ENCODE data around the gene ARF6.

ARF6 gene

DNA sequence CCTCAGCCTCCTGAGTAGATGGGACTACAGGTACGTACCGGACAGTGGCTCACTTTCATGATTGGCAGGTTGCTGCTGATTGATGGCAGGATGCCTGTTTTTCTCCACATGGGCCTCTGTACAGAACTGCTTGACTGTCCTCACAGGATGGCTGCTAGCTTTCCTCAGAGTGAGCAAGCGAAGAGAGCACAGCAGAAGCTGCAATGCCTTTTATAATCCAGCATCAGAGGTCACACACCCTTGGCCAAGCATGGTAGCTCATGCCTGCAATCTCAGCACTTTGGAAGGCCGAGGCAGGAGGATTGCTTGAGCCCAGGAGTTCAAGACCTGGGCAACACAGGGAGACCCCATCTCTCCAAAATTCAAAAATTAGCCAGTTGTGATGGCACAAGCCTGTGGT lies 31.0 kb downstream of the ARF6 start:
- TF ChIP-seq, protein P1, sequence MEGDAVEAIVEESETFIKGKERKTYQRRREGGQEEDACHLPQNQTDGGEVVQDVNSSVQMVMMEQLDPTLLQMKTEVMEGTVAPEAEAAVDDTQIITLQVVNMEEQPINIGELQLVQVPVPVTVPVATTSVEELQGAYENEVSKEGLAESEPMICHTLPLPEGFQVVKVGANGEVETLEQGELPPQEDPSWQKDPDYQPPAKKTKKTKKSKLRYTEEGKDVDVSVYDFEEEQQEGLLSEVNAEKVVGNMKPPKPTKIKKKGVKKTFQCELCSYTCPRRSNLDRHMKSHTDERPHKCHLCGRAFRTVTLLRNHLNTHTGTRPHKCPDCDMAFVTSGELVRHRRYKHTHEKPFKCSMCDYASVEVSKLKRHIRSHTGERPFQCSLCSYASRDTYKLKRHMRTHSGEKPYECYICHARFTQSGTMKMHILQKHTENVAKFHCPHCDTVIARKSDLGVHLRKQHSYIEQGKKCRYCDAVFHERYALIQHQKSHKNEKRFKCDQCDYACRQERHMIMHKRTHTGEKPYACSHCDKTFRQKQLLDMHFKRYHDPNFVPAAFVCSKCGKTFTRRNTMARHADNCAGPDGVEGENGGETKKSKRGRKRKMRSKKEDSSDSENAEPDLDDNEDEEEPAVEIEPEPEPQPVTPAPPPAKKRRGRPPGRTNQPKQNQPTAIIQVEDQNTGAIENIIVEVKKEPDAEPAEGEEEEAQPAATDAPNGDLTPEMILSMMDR (IDR thresholded peaks at IDR 0.05): no peak

DNA sequence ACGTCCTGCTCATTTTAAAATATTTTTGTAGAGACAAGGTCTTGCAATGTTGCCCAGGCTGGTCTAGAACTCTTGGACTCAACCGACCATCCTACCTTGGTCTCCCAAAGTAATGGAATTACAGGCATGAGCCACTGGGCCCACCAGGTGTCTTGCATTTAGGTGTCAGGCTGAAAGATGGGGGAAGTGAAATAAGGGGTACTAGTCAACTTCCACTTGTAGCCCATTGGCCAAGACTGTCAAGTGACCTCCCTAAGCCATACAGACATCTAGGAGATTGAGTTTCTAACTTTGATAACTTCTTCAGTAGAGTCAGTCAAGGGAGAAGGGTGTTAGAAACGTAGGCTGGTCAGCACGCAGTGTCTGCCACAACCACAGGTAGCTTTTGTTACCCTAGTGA lies 32.0 kb downstream of the ARF6 start:
- TF ChIP-seq, protein P1 (IDR thresholded peaks at IDR 0.05): no peak

DNA sequence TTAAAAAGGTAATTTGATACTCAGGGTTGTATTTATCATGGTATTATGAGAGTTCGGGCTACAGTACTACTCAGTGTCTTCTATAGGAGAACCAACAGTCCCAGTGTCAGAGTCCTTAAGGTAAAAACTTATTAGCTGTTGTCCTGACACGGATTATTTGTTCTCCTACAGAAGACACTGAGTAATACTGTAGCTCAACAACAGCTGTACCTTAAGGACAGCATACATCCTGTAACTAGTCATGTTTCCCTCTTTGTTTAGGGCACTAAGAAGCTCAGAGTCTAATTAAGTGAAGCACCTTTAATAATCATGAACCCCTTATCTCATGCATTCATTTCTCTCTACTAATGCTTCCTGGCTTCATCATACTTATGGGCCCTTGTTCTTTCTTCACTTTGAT lies 33.9 kb downstream of the ARF6 start:
- TF ChIP-seq, protein P1 (IDR thresholded peaks at IDR 0.05): no peak

DNA sequence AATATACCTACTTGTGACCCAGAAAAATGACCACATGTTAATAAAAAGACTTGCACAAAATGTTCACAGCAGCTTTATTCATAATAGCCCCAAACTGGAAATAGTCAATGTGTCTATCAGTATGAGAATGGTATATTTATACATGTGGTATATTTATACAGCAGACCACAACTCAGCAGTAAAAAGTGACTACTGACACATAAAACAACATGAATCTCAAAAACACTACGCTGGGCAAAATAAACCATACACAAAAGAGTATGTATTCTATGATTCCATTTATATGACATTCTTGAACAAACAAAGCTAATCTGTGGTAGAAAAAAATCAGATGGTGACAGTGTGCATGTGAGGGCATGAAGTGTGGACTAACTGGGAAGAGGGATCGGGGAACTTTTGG lies 35.1 kb downstream of the ARF6 start:
- TF ChIP-seq, protein P1 (IDR thresholded peaks at IDR 0.05): no peak

DNA sequence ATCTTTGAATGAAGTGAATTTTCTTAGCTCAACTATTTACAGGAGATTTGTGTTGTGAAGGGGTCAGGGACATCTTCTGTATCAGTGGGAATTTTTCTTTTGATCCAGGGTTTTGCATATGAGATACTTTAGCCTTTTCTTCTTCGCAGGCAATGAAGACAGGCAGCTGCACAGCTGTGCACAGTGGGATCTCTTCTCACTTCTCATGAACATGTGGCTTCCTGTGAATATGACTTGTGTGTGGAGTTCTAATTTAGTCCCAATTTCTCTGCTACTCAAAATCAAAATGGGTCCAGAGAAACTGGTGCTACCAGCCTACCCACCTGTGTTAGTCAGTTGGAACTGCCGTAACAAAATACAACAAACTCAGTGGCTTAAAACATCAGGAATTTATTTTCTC lies 37.8 kb downstream of the ARF6 start:
- TF ChIP-seq, protein P1 (IDR thresholded peaks at IDR 0.05): no peak

DNA sequence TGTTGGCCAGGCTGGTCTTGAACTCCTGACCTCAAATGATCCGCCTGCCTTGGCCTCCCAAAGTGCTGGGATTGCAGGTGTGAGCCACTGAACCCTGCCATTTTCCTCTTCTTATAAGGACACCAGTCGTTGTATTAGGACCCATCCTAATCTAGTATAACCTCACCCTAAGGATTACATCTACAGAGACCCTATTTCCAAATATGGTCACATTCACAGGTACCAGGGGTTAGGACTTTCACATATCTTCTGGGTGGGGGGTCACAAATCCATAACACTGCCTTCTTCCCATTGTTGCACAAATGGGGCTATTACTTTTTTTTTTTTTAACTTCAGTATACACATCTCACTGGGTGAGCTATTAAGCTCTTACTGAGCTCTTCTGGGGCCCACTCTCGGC lies 38.6 kb downstream of the ARF6 start:
- TF ChIP-seq, protein P1 (IDR thresholded peaks at IDR 0.05): no peak

DNA sequence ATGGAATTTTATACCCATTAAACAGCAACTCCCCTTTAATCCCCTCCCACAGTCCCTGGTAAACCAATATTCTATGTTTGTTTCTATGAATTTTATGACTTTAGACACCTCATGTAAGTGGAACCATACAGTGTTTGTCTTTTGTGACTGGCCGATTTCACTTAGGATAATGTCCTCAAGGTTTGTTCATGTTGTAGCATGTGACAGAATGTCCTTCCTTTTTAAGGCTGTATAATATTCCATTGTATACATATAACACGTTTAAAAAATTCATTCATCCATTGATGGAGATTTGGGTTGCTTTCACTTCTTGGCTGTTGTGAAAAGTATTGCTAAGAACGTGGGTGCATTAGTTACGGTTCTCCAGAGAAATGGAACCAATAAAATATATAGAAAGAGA lies 40.2 kb downstream of the ARF6 start:
- TF ChIP-seq, protein P1 (IDR thresholded peaks at IDR 0.05): no peak

DNA sequence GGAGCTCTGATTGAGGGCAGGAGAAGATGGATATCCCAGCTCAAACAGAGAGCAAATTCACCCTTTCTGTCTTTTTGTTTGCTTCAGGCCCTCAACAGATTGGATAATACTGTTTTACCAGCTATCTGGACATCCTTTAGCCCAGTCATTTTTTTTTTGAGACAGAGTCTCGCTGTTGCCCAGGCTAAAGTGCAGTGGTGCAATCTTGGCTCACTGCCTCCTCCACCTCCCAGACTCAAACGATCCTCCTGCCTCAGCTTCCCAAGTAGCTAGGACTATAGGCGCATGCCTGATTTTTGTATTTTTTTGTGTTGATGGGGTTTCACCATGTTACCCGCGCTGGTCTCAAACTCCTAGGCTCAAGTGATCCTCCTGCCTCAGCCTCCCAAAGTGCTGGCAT lies 40.8 kb downstream of the ARF6 start:
- TF ChIP-seq, protein P1 (IDR thresholded peaks at IDR 0.05): no peak
